DND-41 (cell line): ENCODE measurements around the gene CD79A.

Experiments used
- ATAC-seq: fragments of 200-7000 bp; cut with Tn5 transposase; 3 replicates; pipeline ENCODE4 v1.9.1; 2021; ENCODE audit warnings: low read depth; ENCODE audit not compliant: insufficient read depth
- DNase-seq: peaks from one replicate; pipeline ENCODE4 v3.0.0-alpha.2; 2020
- H2AFZ ChIP-seq: 2 replicates; pipeline ENCODE4 v1.6.0; 2012; ENCODE audit warnings: low read depth, low read length
- H3K27ac ChIP-seq: 2 replicates; pipeline ENCODE4 v1.5.1; 2012; ENCODE audit warnings: low read length, inconsistent platforms
- H3K27me3 ChIP-seq: fragments of 200-600 bp; sonication (generic); 2 replicates; pipeline ENCODE4 v1.6.0; 2012; ENCODE audit warnings: low read length, mild to moderate bottlenecking, inconsistent platforms; ENCODE audit not compliant: insufficient read depth, poor library complexity
- H3K36me3 ChIP-seq: 2 replicates; pipeline ENCODE4 v1.5.1; 2012; ENCODE audit warnings: low read length, inconsistent platforms; ENCODE audit not compliant: insufficient read depth
- H3K4me1 ChIP-seq: 2 replicates; pipeline ENCODE4 v1.5.1; 2012; ENCODE audit warnings: mild to moderate bottlenecking, low read length; ENCODE audit not compliant: insufficient read depth
- H3K4me2 ChIP-seq: 2 replicates; pipeline ENCODE4 v1.6.0; 2012; ENCODE audit warnings: mild to moderate bottlenecking, moderate library complexity, low read length, inconsistent platforms; ENCODE audit not compliant: insufficient read depth
- H3K4me3 ChIP-seq, 2 experiments: fragments of 200-600 bp in 1 of 2; shearing (Covaris generic) in 1 of 2; 2 replicates each; pipeline ENCODE4 v1.5.1; 2012 to 2016; ENCODE audit warnings: inconsistent platforms in 2 of 2, low read length in 2 of 2, mild to moderate bottlenecking in 2 of 2, low read depth in 1 of 2, moderate library complexity in 1 of 2
- H3K79me2 ChIP-seq: 2 replicates; pipeline ENCODE4 v1.6.0; 2012; ENCODE audit warnings: low read length, inconsistent platforms; ENCODE audit not compliant: insufficient read depth
- H3K9ac ChIP-seq: 2 replicates; pipeline ENCODE4 v1.6.0; 2012; ENCODE audit warnings: low read depth, mild to moderate bottlenecking, inconsistent platforms, low read length, moderate library complexity
- H3K9me3 ChIP-seq: 2 replicates; pipeline ENCODE4 v1.5.1; 2012; ENCODE audit warnings: low read length, moderate library complexity, mild to moderate bottlenecking, inconsistent platforms; ENCODE audit not compliant: insufficient read depth, severe bottlenecking
- H4K20me1 ChIP-seq: 2 replicates; pipeline ENCODE4 v1.6.0; 2012; ENCODE audit warnings: low read length; ENCODE audit not compliant: insufficient read depth
- CTCF ChIP-seq: IDR thresholded peaks from 2 replicates; pipeline ENCODE4 v1.5.1; 2012; ENCODE audit warnings: borderline replicate concordance, low read length, moderate library complexity, mild to moderate bottlenecking; ENCODE audit not compliant: poor library complexity, severe bottlenecking; ENCODE audit errors: extremely low read depth
- EZH2 ChIP-seq: IDR thresholded peaks from 3 replicates; pipeline ENCODE4 v1.6.1; 2012; ENCODE audit warnings: borderline replicate concordance, low read depth, mild to moderate bottlenecking, moderate library complexity, low read length, inconsistent platforms; ENCODE audit not compliant: severe bottlenecking

CD79A gene

GRCh38 chr19:41861116-41861768 is 15.8 kb upstream of the CD79A start:
- Histone ChIP-seq H3K9me3 (no peaks in the 10 kb centered on the region), H4K20me1 (peaks cover 52% of the 10 kb centered on the region), H3K27ac (peak overlapping the region; percentile 97), H3K4me3 (peak overlapping the region; percentile 50 to 78), H3K27me3 (no peaks in the 10 kb centered on the region), H3K36me3 (peaks cover 56% of the 10 kb centered on the region), H3K79me2 (peaks cover 61% of the 10 kb centered on the region), H3K4me1 (peaks cover 60% of the 10 kb centered on the region), H3K9ac (peak overlapping the region; percentile 77), H2AFZ (no peak overlapping the region), H3K4me2 (peak overlapping the region; percentile 96)
- DNase-seq = no peak
- no peak for TF ChIP-seq EZH2
- TF ChIP-seq CTCF = no peak
- no peak for ATAC-seq

- Histone ChIP-seq H3K9ac (peak overlapping the region; percentile 77), H2AFZ (no peak overlapping the region), H3K79me2 (peaks cover 66% of the 10 kb centered on the region), H3K27ac (peak overlapping the region; percentile 97), H3K4me1 (peaks cover 66% of the 10 kb centered on the region), H3K4me2 (peak overlapping the region; percentile 96), H3K27me3 (no peaks in the 10 kb centered on the region), H3K36me3 (peaks cover 61% of the 10 kb centered on the region), H3K4me3 (peak overlapping the region; percentile 50 to 78; a peak in 3 of 4 replicates), H3K9me3 (no peaks in the 10 kb centered on the region), H4K20me1 (peaks cover 57% of the 10 kb centered on the region)
- no peak for ATAC-seq
- DNase-seq = no peak
- no peak for TF ChIP-seq EZH2
- no peak for TF ChIP-seq CTCF
Observed at GRCh38 chr19:41861846-41862245, 15.2 kb upstream of the CD79A start.

- H3K79me2 ChIP-seq = peaks cover 73% of the 10 kb centered on the region
Observed at GRCh38 chr19:41862445-41862986, 14.6 kb upstream of the CD79A start.

More at GRCh38 chr19:41862445-41862986, 14.6 kb upstream of the CD79A start:
- H3K36me3 ChIP-seq = peaks cover 67% of the 10 kb centered on the region
- TF ChIP-seq CTCF = no peak
- no peak for TF ChIP-seq EZH2
- H3K4me1 ChIP-seq = peaks cover 73% of the 10 kb centered on the region
- no peak overlapping the region for H2AFZ ChIP-seq
- H4K20me1 ChIP-seq = peaks cover 64% of the 10 kb centered on the region
- H3K27me3 ChIP-seq = no peaks in the 10 kb centered on the region
- peak overlapping the region; percentile 96 for H3K4me2 ChIP-seq
- ATAC-seq (no peak), DNase-seq (peak; percentile 37)
- H3K9ac ChIP-seq = peak overlapping the region; percentile 77
- H3K9me3 ChIP-seq = no peaks in the 10 kb centered on the region
- H3K4me3 ChIP-seq = peak overlapping the region in 1 of 2 experiments; percentile 78; a peak in 2 of 4 replicates
- peak overlapping the region; percentile 97 for H3K27ac ChIP-seq
